ENCODE measurements around the gene RNGTT. TPM values are rescaled to one million over a fixed set of nuclear protein-coding genes. Genes with fewer than 3 reads are reported as not detected.

The RNGTT gene
- total and polyA plus RNA-seq, 10 of the 15 experiments (the other 5 are each of a cell fraction or from before 2014, with no cell fraction given) = 7.7 to 30.4 (median 22.2) TPM

DNA sequence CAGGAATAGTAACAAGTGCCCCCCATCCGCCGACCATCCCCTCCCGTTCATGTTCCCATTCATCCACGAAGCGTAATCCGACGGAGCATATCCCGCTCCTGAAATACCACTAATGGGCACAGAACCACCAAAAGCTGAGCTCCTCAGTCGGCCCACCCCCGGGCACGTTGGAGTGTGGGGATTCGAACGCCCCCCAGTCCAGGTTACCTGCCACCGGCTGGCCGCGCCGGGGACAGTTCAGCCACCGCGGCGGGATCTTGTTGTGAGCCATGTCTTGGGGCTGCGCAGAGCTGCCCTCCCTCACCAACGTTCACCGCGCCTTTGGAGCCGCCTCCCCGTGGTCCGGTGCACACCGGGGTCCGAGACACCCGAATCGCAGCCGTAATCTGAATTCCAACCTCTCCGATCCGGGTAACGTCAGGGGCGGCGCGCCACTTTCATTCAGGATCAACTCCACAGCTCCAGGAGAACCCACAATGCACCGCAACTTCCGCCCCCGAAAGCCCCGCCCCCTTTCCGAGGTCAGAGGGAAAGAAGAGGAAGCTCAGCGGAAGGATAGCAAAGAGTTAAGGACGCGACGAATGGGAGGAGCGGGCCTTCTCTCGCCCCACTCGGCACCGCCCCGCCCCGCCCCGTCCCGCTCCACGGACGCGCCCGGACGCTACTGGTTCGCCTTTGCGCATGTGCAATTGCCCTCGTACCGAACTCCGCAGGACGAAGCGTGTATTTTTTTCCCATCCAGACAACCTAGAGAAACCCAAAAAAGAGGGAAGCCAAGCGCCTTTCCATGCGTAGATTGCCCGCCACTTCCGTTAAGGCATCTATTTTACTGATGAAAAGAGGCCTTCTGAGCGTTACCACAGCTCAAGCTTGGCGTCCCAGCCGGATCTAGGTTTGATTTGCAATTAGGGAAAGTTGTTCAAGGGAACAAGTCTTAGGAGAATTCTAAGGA is at the start of gene RNGTT (continued):
- TF ChIP-seq TCF3 (IDR thresholded peaks at IDR 0.05; ENCODE audit: borderline replicate concordance, insufficient read depth, low read depth, low read length) = no peak
- no peak for TF ChIP-seq ZNF622 (IDR thresholded peaks at IDR 0.05)
- TF ChIP-seq, protein P1, sequence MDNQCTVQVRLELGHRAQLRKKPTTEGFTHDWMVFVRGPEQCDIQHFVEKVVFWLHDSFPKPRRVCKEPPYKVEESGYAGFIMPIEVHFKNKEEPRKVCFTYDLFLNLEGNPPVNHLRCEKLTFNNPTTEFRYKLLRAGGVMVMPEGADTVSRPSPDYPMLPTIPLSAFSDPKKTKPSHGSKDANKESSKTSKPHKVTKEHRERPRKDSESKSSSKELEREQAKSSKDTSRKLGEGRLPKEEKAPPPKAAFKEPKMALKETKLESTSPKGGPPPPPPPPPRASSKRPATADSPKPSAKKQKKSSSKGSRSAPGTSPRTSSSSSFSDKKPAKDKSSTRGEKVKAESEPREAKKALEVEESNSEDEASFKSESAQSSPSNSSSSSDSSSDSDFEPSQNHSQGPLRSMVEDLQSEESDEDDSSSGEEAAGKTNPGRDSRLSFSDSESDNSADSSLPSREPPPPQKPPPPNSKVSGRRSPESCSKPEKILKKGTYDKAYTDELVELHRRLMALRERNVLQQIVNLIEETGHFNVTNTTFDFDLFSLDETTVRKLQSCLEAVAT (IDR thresholded peaks at IDR 0.05) = 0 out of 2 replicates have a peak, but pooled peaks have one; percentile 71
- peak; percentile 42 for TF ChIP-seq SMAD1 (IDR thresholded peaks at IDR 0.05; ENCODE audit: low read depth, partially characterized antibody)
- TF ChIP-seq SREBF1 (IDR thresholded peaks at IDR 0.05; ENCODE audit: low read length) = 0 out of 2 replicates have a peak, but pooled peaks have one; percentile 48
- TF ChIP-seq BMI1 (IDR thresholded peaks at IDR 0.05; ENCODE audit: borderline replicate concordance) = no peak
- TF ChIP-seq SIX5 (IDR thresholded peaks at IDR 0.05; ENCODE audit: low read depth, low read length, severe bottlenecking) = peak; percentile 28
- no peak for TF ChIP-seq ZNF24 (IDR thresholded peaks at IDR 0.05)
- TF ChIP-seq RUNX3 (IDR thresholded peaks at IDR 0.05; ENCODE audit: low read length) = peak; percentile 86
- TF ChIP-seq, protein P2, sequence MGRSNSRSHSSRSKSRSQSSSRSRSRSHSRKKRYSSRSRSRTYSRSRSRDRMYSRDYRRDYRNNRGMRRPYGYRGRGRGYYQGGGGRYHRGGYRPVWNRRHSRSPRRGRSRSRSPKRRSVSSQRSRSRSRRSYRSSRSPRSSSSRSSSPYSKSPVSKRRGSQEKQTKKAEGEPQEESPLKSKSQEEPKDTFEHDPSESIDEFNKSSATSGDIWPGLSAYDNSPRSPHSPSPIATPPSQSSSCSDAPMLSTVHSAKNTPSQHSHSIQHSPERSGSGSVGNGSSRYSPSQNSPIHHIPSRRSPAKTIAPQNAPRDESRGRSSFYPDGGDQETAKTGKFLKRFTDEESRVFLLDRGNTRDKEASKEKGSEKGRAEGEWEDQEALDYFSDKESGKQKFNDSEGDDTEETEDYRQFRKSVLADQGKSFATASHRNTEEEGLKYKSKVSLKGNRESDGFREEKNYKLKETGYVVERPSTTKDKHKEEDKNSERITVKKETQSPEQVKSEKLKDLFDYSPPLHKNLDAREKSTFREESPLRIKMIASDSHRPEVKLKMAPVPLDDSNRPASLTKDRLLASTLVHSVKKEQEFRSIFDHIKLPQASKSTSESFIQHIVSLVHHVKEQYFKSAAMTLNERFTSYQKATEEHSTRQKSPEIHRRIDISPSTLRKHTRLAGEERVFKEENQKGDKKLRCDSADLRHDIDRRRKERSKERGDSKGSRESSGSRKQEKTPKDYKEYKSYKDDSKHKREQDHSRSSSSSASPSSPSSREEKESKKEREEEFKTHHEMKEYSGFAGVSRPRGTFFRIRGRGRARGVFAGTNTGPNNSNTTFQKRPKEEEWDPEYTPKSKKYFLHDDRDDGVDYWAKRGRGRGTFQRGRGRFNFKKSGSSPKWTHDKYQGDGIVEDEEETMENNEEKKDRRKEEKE (IDR thresholded peaks at IDR 0.05) = no peak
- TF ChIP-seq SRF (IDR thresholded peaks at IDR 0.05; ENCODE audit: low read depth in 2 of 2, low read length in 2 of 2) = no peak
- TF ChIP-seq, protein P3, sequence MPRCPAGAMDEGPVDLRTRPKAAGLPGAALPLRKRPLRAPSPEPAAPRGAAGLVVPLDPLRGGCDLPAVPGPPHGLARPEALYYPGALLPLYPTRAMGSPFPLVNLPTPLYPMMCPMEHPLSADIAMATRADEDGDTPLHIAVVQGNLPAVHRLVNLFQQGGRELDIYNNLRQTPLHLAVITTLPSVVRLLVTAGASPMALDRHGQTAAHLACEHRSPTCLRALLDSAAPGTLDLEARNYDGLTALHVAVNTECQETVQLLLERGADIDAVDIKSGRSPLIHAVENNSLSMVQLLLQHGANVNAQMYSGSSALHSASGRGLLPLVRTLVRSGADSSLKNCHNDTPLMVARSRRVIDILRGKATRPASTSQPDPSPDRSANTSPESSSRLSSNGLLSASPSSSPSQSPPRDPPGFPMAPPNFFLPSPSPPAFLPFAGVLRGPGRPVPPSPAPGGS (IDR thresholded peaks at IDR 0.05; ENCODE audit: borderline replicate concordance, insufficient read depth, low read depth, low read length, poor library complexity, severe bottlenecking) = no peak
- TF ChIP-seq ZZZ3 (IDR thresholded peaks at IDR 0.05; ENCODE audit: control insufficient read depth, insufficient read length, low read depth) = no peak
- peak; percentile 89 for TF ChIP-seq POLR2A (IDR thresholded peaks at IDR 0.05; ENCODE audit: low read depth, low read length)
- TF ChIP-seq SPI1 (IDR thresholded peaks at IDR 0.05; ENCODE audit: borderline replicate concordance, insufficient read depth, low read depth, low read length) = peak; percentile 59
- TF ChIP-seq, protein P4, sequence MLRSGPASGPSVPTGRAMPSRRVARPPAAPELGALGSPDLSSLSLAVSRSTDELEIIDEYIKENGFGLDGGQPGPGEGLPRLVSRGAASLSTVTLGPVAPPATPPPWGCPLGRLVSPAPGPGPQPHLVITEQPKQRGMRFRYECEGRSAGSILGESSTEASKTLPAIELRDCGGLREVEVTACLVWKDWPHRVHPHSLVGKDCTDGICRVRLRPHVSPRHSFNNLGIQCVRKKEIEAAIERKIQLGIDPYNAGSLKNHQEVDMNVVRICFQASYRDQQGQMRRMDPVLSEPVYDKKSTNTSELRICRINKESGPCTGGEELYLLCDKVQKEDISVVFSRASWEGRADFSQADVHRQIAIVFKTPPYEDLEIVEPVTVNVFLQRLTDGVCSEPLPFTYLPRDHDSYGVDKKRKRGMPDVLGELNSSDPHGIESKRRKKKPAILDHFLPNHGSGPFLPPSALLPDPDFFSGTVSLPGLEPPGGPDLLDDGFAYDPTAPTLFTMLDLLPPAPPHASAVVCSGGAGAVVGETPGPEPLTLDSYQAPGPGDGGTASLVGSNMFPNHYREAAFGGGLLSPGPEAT (IDR thresholded peaks at IDR 0.05; ENCODE audit: low read depth) = peak; percentile 77
- TF ChIP-seq, protein P5, sequence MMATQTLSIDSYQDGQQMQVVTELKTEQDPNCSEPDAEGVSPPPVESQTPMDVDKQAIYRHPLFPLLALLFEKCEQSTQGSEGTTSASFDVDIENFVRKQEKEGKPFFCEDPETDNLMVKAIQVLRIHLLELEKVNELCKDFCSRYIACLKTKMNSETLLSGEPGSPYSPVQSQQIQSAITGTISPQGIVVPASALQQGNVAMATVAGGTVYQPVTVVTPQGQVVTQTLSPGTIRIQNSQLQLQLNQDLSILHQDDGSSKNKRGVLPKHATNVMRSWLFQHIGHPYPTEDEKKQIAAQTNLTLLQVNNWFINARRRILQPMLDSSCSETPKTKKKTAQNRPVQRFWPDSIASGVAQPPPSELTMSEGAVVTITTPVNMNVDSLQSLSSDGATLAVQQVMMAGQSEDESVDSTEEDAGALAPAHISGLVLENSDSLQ (IDR thresholded peaks at IDR 0.05) = no peak
- no peak; the same call in 1 of the 2 replicates for TF ChIP-seq ESRRA (IDR thresholded peaks at IDR 0.05; ENCODE audit: low read length)
- peak; percentile 90; the same call in 1 of the 2 replicates for TF ChIP-seq RB1 (IDR thresholded peaks at IDR 0.05; ENCODE audit: borderline replicate concordance)
- peak; percentile 66; the same call in 1 of the 2 replicates for TF ChIP-seq POLR2AphosphoS5 (IDR thresholded peaks at IDR 0.05; ENCODE audit: low read length)
- TF ChIP-seq KDM1A (IDR thresholded peaks at IDR 0.05; ENCODE audit: borderline replicate concordance) = no peak
